Measurements from ENCODE around the gene KLF7.

KLF7 gene

DNA sequence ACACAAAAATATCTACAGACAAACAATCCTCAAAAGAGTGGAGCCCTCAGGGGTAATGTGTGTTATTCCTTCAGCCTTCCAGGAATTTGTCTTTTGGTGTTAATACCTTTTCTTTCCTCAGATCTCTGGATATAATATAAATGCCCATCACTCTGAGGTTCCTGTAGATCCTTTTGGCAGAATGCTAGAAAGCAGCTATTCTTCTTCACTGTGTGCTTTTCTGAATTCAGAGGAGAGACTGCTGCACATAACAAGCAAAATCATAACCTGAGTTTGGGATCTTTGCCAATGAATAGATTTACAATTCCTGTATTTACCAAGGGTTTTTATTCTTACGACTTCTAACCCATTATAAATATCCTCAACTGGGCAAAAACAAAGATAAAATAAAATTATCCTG, 57.3 kb downstream of the KLF7 start:
- Mint-ChIP-seq H3K4me3 (peak overlapping the region; percentile 48 to 68), H3K9me3 (no peaks in the 10 kb centered on the region), H3K4me1 (peaks cover 71% of the 10 kb centered on the region)

DNA sequence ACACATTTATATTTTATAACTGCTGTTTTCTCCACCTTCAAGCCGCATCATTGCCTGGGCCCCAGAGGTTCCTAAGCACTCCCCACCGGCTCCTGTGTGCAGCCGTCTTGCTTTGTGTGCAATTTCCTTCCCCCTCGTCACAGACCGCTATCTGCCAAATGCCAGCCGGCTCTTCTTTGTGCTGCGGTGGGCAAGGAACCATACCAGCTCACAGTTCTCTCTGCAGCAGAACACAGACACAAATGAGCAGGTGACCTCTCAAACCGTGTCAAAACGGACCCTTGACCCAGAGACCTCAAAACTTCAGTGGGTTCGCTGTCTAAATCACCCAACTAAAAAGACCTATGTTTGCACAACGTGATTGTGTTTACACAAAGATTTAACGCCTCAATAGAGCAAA, 58.2 kb downstream of the KLF7 start:
- no peaks in the 10 kb centered on the region for H3K9me3 Mint-ChIP-seq
- no peaks in the 10 kb centered on the region for H3K27me3 Mint-ChIP-seq
- DNase-seq (no peak), ATAC-seq (peak; percentile 59)
- H3K27ac Mint-ChIP-seq = no peak overlapping the region
- peak overlapping the region; percentile 48 to 68 for H3K4me3 Mint-ChIP-seq
- H3K4me1 Mint-ChIP-seq = peaks cover 68% of the 10 kb centered on the region

More for the DNA sequence above, 57.3 kb downstream of the KLF7 start:
- no peaks in the 10 kb centered on the region for H3K27me3 Mint-ChIP-seq
- ATAC-seq (no peak), DNase-seq (no peak)
- H3K27ac Mint-ChIP-seq = peak overlapping the region in 1 of 2 donors; percentile 14

DNA sequence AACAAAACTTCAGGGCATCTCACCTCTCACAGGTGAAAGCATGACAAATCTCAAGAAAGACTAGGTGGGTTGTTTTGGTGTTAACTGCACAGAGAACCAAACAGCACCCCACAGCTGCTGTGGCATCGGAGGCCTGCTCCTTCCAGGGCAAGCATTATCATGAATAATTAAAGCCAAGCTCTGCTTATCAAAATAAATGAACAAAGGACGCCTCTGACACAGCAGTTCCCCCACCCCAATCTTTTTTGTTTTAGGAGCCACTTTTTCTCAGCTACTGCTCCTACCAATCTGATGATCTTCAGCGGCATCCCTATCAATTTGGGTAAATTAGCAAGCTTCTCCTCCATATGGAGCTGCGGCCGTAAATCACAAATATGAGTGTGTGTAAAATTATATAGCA, 58.6 kb downstream of the KLF7 start:
- no peak overlapping the region for H3K4me3 Mint-ChIP-seq
- H3K27me3 Mint-ChIP-seq = no peaks in the 10 kb centered on the region
- no peaks in the 10 kb centered on the region for H3K9me3 Mint-ChIP-seq
- DNase-seq = no peak
- ATAC-seq = no peak
- no peak overlapping the region for H3K27ac Mint-ChIP-seq
- peaks cover 67% of the 10 kb centered on the region for H3K4me1 Mint-ChIP-seq

DNA sequence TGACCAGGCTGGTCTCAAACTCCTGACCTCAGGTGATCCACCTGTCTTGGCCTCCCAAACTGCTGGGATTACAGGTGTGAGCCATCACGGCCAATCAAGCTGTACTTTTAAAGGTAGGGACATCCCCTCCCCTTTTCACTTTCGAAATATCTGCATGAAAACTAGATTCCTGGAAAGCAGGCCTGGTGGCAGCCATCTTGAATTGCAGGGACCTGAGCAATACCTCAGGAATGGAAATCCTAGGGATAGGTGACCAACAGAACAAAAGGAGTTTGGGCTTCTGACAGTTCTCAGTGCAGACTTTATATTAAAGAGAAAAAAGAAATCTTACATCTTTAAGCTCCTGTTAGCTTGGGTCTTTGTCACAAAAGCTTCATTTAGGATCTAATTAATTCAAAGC, 62.6 kb downstream of the KLF7 start:
- ATAC-seq = no peak
- Mint-ChIP-seq H3K4me1 (peaks cover 50% of the 10 kb centered on the region), H3K27me3 (no peaks in the 10 kb centered on the region)

DNA sequence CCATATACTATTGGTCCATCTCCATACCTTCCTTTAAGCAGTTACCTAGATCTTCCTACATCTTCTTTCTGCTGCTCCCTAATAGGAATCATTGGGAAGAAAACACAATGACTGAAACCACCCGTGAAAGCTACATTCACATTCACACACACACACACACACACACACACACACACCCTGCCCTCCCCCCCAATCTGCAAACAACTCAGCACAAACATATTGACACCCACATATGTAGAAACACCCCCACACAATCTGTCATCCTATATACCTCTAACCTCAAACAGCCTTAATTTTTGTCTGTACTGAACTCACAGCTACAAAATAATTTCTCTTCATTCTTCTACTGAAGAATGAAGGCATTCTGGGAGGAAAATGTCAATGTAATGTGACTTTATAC, 63.8 kb downstream of the KLF7 start:
- H3K27me3 Mint-ChIP-seq = no peaks in the 10 kb centered on the region
- no peak overlapping the region for H3K27ac Mint-ChIP-seq
- H3K9me3 Mint-ChIP-seq = no peaks in the 10 kb centered on the region
- H3K4me1 Mint-ChIP-seq = peaks cover 38% of the 10 kb centered on the region
- no peak overlapping the region for H3K4me3 Mint-ChIP-seq
- DNase-seq = no peak
- ATAC-seq = no peak

More for the DNA sequence above, 62.6 kb downstream of the KLF7 start:
- Mint-ChIP-seq H3K9me3 (no peaks in the 10 kb centered on the region), H3K4me3 (no peak overlapping the region), H3K27ac (no peak overlapping the region)
- no peak for DNase-seq

DNA sequence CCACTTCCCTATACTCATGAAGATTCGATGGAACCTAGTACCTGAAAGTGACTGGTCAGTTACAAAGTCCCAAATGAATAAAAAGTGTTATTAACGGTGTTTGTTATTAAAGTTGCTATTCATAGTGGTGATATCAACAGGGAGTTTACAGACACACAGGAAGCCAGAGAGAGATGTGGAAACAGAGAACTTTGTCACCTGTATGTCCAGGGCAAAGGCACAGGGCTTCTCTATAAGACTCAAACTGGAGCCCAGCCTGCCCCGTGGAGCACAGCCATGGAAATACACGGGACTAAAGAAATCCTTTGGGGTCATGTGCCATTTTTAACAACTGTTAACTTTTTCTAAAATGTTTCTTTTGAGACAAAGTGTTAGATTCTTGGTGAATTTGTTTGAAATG, 68.5 kb downstream of the KLF7 start:
- H3K4me1 Mint-ChIP-seq = peaks cover 20% of the 10 kb centered on the region
- ATAC-seq = no peak
- no peaks in the 10 kb centered on the region for H3K27me3 Mint-ChIP-seq
- H3K9me3 Mint-ChIP-seq = peaks cover 0 to 7% of the 10 kb centered on the region in 2 donors
- DNase-seq = no peak
- no peak overlapping the region for H3K4me3 Mint-ChIP-seq
- H3K27ac Mint-ChIP-seq = no peak overlapping the region

DNA sequence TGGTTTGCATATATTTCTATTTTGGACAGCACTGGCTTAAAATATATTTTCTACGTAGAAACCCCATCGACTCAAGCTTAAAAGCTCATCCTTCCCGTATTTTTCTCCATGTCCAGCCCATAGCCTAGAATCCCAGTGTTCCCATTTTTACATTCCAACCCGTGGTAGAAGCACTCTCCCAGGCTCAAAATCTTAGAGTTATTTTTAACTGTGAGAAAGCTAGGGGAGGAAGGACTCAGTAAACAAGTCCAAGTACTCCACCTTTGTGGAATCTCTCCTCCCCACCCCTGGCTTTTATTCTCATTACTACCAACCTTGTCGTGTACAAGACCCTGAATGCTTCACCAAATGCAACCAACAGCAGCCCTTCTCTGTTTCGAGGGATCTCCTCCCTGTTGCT, 69.8 kb downstream of the KLF7 start:
- Mint-ChIP-seq H3K27ac (no peak overlapping the region), H3K27me3 (no peaks in the 10 kb centered on the region), H3K4me1 (peaks cover 25% of the 10 kb centered on the region), H3K9me3 (peaks cover 5 to 13% of the 10 kb centered on the region in 2 donors), H3K4me3 (no peak overlapping the region)
- ATAC-seq (no peak), DNase-seq (no peak)

DNA sequence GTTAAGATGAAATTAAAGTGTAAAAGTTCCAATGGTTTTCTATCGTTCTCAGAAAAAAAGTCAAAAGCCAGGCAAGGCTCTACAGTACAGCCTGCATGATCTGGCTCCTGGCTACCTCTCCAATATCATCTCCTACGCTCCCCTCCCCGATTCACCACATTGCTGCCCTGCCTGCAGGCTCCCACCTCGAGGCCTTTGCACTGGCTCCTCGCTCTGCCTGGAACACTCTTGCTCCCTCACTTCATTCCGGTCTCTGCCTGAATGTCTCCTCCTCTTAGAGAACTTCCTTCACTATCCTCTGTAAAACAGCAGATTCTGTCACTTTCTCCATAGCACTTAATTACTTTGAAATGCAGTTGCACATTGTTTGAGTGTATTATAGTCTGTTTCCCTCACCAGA, 72.5 kb downstream of the KLF7 start:
- peaks cover 36% of the 10 kb centered on the region for H3K4me1 Mint-ChIP-seq
- ATAC-seq = no peak
- no peak for DNase-seq
- H3K9me3 Mint-ChIP-seq = peaks cover 5 to 13% of the 10 kb centered on the region in 2 donors
- no peak overlapping the region for H3K27ac Mint-ChIP-seq
- no peaks in the 10 kb centered on the region for H3K27me3 Mint-ChIP-seq
- no peak overlapping the region for H3K4me3 Mint-ChIP-seq

DNA sequence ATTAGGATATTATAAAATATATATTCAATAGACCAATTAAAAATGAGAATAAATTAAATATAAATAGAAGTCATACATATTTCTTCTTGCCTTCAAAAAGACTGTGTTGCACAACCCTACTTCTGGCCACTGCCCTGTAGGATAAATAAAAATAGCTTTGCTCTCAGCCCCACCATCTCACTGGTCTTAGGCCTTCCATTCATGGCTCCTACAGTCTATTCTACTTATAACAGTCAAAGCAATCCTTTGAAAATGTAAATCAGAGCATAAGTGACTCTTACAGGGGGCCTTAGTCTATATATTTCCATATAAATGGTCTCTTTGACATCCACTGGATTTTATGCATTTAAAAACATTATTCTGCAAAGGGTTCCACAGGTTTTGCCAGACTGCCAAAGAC, 72.9 kb downstream of the KLF7 start:
- Mint-ChIP-seq H3K27me3 (no peaks in the 10 kb centered on the region), H3K9me3 (peaks cover 5 to 13% of the 10 kb centered on the region in 2 donors), H3K27ac (no peak overlapping the region), H3K4me1 (peaks cover 39% of the 10 kb centered on the region), H3K4me3 (no peak overlapping the region)
- no peak for ATAC-seq
- no peak for DNase-seq

DNA sequence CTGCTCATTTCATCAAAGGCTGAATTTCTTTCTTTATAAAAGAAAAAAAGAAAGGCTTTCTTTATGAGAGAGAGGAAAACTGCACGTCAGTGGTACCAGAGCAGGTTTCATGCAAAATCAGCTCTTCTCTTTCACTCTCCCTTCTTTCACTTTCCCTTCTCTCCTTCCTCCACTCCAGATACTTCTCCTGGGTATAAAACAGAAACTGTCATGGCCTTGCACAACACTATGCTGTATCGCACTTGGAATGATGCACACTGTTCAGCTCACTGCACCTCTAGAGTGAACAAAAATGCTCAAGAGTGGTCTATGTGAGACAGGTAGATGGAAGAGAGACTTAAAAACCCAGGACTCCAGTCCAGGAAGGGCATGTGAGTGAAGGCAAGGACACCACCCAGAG, 73.8 kb downstream of the KLF7 start:
- no peak overlapping the region for H3K4me3 Mint-ChIP-seq
- H3K9me3 Mint-ChIP-seq = peaks cover 5 to 13% of the 10 kb centered on the region in 2 donors
- H3K27ac Mint-ChIP-seq = peak overlapping the region in 1 of 2 donors; percentile 11
- H3K27me3 Mint-ChIP-seq = no peaks in the 10 kb centered on the region
- DNase-seq (no peak), ATAC-seq (no peak)
- H3K4me1 Mint-ChIP-seq = peaks cover 39% of the 10 kb centered on the region

DNA sequence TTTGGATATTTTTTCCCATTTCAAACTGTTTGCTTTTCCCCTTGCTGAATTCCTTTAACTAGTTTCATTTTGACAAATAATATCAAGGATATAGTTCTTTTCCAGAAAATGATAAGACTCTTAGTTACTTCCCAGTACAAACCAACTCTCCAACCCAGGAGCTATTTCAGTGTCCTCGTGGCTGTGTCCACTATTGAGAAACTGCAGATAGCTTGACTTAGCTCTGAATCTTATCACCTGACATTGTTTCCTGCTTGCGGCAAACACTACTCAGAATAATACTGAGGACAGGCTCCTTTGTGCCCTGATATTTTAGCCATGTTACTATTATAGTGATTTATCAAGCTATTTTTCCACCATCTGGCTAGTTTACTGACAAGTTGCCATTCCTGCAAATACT, 74.6 kb downstream of the KLF7 start:
- Mint-ChIP-seq H3K4me3 (no peak overlapping the region), H3K4me1 (peaks cover 39% of the 10 kb centered on the region), H3K9me3 (peaks cover 5 to 13% of the 10 kb centered on the region in 2 donors), H3K27me3 (no peaks in the 10 kb centered on the region), H3K27ac (no peak overlapping the region)
- DNase-seq = no peak
- no peak for ATAC-seq

DNA sequence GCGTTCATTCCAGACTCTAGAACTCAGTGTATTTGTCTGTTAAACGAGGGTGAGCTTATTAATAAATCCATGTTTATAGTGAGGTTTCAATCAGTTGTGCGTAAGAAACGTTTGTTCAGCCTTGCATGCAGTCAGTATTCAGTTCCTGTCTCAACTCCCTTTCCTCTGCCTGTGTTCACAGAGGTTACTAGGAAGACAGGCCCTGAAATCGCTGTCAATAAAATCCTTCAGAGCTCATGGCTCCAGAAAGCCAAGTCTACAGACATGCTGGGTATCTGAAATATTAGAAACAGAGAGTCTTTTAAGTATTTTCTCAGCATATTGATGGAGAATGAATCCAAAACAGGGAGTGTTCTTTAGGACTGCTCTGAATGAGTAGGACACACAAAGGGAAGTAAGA, 75.4 kb downstream of the KLF7 start:
- H3K4me1 Mint-ChIP-seq = peaks cover 39% of the 10 kb centered on the region

DNA sequence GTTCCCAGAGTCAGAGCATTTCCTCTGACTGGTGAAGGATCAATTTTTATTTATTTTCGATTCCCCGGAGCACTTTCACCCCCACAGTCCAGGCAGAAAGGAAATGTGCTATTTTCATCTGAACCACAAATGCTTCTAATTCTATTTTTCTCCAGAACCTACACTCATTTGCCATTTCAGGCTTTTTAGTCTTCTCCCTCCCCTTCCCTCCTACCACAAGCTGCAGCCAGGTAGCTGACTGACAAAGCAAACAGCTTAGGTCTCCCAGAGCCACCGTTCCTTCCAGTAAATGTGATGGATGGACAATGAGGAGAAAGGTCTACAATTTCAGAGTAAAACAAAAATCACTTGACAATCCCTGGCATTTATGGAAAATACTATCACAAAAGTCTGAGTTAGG, 76.9 kb downstream of the KLF7 start:
- Mint-ChIP-seq H3K4me1 (peaks cover 39% of the 10 kb centered on the region), H3K27me3 (no peaks in the 10 kb centered on the region), H3K27ac (no peak overlapping the region), H3K4me3 (peak overlapping the region; percentile 9 to 17), H3K9me3 (peaks cover 5 to 13% of the 10 kb centered on the region in 2 donors)
- DNase-seq (no peak), ATAC-seq (no peak)

More for the DNA sequence above, 75.4 kb downstream of the KLF7 start:
- no peak overlapping the region for H3K4me3 Mint-ChIP-seq
- DNase-seq (no peak), ATAC-seq (no peak)
- no peaks in the 10 kb centered on the region for H3K27me3 Mint-ChIP-seq
- H3K9me3 Mint-ChIP-seq = peaks cover 5 to 13% of the 10 kb centered on the region in 2 donors
- no peak overlapping the region for H3K27ac Mint-ChIP-seq

DNA sequence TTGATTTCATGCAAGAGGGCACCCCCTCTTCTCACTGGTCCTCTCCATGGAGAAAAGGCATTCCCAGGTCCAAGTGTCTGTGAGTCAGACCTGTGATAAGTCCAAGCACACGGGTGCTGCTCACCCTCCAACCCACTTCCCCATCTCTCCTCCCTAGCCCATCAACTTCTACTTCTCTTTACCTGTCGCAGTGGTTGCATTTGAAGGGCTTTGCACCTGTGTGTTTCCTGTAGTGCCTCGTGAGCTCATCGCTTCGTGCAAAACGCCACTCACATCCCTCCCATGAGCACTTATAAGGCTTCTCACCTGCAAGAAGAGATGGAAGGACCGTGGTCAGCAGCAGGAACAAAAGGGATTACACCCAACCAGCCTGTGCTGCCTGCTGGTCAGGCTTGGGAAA, 77.5 kb downstream of the KLF7 start:
- Mint-ChIP-seq H3K9me3 (peaks cover 5 to 10% of the 10 kb centered on the region in 2 donors), H3K4me3 (no peak overlapping the region), H3K27ac (peak overlapping the region in 1 of 2 donors; percentile 19), H3K4me1 (peaks cover 44% of the 10 kb centered on the region), H3K27me3 (no peaks in the 10 kb centered on the region)
- DNase-seq (no peak), ATAC-seq (no peak)

DNA sequence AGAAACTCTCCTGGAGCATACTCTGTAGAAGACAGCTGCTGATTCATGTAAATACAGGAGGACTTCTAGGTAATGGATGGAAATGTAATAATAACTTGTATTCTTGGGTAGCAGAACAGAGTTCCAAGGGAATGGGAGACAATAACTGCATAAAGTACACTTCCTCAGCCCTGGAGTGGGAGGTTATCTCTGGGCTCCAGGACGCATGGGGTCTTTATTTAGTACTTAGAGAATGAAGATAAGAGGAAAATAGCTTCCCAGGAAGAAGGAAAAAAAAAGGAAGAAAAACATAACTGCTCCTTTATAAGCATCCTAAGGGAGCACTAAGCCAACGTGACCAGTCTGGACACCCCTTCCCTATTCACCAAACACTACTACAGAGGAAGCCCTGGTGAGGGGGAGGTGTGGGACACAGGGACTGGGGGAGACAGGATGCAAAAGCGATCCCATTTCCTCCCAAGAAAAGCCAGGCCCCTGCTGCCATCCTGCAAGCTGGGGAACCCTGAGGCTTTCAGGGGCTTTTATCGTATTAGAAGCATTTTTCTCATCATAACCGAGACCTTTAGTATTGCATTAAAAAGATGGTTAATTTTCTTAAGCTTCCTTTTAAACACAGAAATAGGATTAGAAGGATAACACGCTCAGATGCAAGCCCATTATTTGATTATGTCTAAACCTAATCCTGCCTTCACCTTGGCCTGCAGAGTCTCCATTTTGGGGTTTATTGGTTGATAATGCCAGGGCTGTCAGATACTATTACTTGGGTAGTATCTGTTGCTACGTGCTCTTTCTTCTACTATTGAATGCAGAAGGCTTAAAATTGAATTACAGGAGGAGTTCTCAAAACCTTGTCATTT, 78.5 kb downstream of the KLF7 start:
- ATAC-seq (no peak), DNase-seq (no peak)
- peak overlapping the region in 1 of 2 donors; percentile 23 for H3K27ac Mint-ChIP-seq
- no peaks in the 10 kb centered on the region for H3K27me3 Mint-ChIP-seq
- H3K4me3 Mint-ChIP-seq = no peak overlapping the region
- H3K4me1 Mint-ChIP-seq = peaks cover 45% of the 10 kb centered on the region
- peaks cover 5 to 6% of the 10 kb centered on the region in 2 donors for H3K9me3 Mint-ChIP-seq

DNA sequence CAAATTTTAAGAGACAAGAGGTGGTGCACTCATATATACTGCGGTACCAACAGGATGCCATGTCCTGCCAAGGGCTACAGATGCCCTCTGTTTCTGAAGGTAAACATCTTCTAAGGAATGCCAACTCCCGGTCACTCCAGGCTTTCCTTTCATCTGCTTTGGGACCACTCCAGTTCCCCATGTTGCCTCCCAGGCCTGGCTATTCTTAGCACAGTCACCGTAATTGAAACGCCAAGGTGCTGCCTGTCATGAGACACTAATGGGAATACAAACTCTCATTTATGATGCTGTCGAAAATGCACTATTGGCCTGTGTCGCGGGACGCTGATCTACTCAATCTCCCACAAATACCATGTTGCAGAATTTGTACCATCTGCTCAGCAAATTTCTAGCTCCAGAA, 79.6 kb downstream of the KLF7 start:
- Mint-ChIP-seq H3K27me3 (no peaks in the 10 kb centered on the region), H3K4me1 (peaks cover 36% of the 10 kb centered on the region), H3K27ac (no peak overlapping the region), H3K9me3 (no peaks in the 10 kb centered on the region), H3K4me3 (no peak overlapping the region)
- ATAC-seq (no peak), DNase-seq (no peak)

DNA sequence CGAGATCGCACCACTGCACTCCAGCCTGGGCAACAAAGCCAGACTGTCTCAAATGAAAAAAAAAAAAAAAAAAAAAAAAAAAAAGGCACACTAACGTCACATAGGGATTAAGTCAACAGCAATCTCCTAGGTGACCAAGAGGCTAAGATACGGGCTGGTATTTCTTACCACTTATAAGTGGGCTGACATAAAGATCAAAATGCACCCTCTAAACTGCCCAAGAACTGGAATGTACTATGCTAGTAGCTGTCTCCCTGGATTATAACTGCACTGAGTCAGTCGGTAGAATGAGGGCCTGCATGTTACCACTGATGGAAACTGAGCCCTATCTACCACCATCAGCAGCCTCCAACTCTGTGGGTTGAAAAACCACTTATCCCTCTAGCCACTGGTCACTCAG, 80.6 kb downstream of the KLF7 start:
- DNase-seq (no peak), ATAC-seq (no peak)
- Mint-ChIP-seq H3K27me3 (no peaks in the 10 kb centered on the region), H3K9me3 (no peaks in the 10 kb centered on the region), H3K27ac (no peak overlapping the region), H3K4me1 (peaks cover 26% of the 10 kb centered on the region), H3K4me3 (no peak overlapping the region)
